ENCODE data around the gene COL5A2.

The COL5A2 gene

GRCh38 chr2:189179570-189179950 is at the start of gene COL5A2:
Gene COL5A2, minus strand, starts transcription at chr2:189179761. Its CDS starts 157 bp downstream, at chr2:189179604.
- no peak for DNase-seq
- in situ Hi-C loops (cut with MboI; ENCODE audit: low pct_unique_long_range_greater_than_20kb, low sequenced_read_pairs), result no loop called here

DNA sequence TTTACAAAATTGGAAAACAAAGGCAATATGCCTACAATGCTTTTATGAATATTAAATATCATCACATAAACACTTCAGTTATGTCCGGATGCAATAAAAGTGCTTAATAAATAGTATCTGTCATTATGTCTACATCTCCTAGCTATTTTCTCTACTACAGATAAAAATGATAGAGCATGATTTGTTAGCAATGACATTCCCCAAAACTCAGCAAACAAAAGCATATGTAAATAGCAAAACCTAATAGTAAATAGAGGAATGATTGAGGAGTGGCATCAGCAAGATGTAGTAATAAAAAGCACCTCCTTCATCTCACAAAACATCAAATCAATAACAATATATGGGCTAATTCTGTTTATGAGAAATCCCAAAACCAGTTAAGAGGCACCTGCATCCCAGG is 46.5 kb upstream of the COL5A2 start:
- in situ Hi-C loops (cut with MboI; ENCODE audit: low pct_unique_long_range_greater_than_20kb, low sequenced_read_pairs), result no loop called here

DNA sequence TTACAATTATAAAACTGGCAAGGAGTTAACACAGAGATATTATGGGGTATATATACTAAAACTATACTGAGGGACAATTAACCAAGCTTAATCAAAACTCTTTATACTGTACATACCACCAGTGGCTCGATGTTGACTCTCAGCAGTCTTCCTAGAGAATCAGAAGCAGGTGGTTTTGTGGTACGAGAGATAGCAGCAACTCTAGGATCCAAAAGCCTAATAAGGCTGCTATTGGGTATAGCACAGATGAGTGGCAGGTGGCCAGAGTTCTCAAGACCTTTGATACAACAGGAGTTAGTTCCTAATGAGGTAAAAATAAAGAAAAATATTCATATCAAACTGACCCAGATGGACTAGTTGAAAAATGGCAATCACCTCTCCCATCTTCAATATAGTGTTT is 45.5 kb upstream of the COL5A2 start:
- in situ Hi-C loops (cut with MboI; ENCODE audit: low pct_unique_long_range_greater_than_20kb, low sequenced_read_pairs), result no loop called here

More for the DNA sequence above, 46.5 kb upstream of the COL5A2 start:
- DNase-seq, result no peak

DNA sequence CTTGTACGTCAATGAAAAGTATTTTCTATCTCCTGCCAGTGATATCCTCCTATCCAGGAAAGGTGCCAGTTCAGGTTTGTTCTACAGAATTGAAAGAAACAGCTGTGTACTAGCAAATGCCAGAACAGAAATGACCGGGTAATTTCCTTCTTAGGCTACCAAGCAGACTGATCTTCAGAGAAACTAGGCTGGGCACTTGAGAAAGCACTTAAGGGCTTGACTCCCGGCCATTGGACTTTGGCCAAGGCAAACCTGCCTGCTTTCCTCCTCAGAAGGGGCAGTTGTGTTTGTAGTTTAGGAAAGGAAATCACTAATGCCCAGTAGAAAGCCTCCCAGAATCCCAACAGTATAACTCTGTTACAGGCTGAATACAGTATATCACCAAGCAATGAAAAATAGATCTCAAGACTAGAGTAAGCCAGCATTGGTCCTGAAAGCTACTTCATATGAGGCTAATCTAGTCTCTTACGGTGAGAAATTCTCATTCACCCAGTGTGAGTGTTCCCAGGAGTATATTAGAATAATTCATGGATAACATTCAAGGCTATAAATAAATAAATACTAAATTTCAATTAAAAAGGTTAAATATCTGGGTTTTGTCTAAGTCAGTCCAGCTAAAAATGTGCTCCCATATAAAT is 43.0 kb upstream of the COL5A2 start:
- in situ Hi-C loops (cut with MboI; ENCODE audit: low pct_unique_long_range_greater_than_20kb, low sequenced_read_pairs), result no loop called here
- DNase-seq, result no peak

More for the DNA sequence above, 45.5 kb upstream of the COL5A2 start:
- no peak for DNase-seq

- in situ Hi-C loops (cut with MboI; ENCODE audit: low pct_unique_long_range_greater_than_20kb, low sequenced_read_pairs), result no loop called here
- DNase-seq, result no peak
Measured at GRCh38 chr2:189221811-189222467, 42.4 kb upstream of the COL5A2 start.

- in situ Hi-C loops (cut with MboI; ENCODE audit: low pct_unique_long_range_greater_than_20kb, low sequenced_read_pairs), result no loop called here
Measured at GRCh38 chr2:189218236-189218635, 38.7 kb upstream of the COL5A2 start.

GRCh38 chr2:189217541-189217940 is 38.0 kb upstream of the COL5A2 start:
- DNase-seq, result no peak
- in situ Hi-C loops (cut with MboI; ENCODE audit: low pct_unique_long_range_greater_than_20kb, low sequenced_read_pairs), result no loop called here

More at GRCh38 chr2:189218236-189218635, 38.7 kb upstream of the COL5A2 start:
- no peak for DNase-seq

- in situ Hi-C loops (cut with MboI; ENCODE audit: low pct_unique_long_range_greater_than_20kb, low sequenced_read_pairs), result no loop called here
- no peak for DNase-seq
Measured at GRCh38 chr2:189217051-189217450, 37.5 kb upstream of the COL5A2 start.

DNA sequence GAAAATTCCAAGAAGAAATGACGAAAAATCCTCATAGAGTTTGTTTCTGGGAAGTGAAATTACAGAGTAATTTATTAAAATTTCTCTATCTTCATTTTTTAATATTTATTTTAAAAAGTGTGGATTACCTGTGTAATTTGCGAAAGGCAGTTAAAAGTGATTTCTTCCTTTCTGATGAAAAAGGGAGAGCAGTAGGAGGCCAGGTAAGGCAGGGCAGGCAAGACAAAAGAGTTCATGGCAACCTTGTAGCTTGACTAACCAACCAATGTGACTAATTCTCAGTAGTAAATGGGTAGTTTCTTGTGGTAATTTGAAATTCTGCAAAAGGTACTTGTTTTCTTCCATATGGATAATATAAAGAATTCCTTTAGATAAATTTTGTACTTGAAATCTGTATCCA is 34.9 kb upstream of the COL5A2 start:
- in situ Hi-C loops (cut with MboI; ENCODE audit: low pct_unique_long_range_greater_than_20kb, low sequenced_read_pairs), result no loop called here
- no peak for DNase-seq

DNA sequence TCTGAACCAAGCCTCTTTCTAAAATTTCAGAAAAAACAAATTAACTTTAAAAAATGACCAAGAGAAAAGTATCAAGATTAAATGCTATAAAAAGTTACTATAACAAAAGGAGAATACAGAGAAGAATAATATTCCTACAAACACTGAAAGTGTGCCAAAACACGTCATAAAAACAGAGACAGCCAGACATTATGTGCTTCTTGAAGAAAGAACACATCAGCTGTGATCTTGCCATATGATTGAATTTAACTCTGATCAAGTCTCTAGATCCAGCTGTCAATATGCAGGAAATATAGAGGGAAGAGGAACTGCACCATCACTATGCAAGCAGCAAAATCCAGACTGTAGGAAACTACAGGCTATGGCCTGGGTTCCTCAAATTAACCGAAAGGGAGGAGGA is 33.7 kb upstream of the COL5A2 start:
- in situ Hi-C loops (cut with MboI; ENCODE audit: low pct_unique_long_range_greater_than_20kb, low sequenced_read_pairs), result no loop called here
- DNase-seq, result no peak

DNA sequence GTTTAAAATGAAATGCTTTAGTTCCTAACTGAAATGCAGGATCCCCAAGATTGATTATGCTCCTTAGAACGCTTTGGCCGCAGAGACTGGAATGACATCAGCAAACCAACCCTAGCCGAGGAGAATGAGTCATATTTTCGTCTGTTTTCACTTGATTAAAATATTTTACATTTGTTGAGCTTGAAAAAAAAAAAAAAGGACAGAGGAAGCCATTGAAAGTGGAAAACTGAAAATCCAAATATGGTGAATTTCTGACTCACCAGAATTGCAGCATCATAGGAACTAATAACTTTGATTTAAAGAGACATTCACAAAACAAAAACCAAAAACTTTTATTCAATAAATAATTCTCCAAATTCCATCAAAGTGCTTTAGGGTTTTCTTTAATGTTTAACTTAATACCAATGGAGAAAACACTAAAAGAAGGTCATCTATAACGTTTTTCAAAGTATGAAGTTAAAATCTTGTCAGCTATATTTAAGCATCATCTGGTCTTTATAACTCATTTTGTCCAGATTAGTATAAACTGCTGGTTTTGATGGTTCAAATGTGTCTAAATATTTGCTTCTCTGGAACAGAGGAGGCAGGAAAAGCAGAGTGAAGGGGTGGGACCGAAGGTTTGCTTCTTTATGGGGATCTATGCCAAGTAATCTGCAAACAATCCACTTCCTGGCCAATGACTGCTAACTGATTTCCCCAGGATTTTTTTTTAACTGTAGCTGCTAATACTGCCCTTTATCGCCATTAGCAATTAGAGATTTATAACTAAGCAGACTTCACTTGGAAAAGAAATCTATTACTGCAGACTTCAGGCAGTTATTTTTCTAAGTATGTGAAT is 30.9 kb upstream of the COL5A2 start:
- in situ Hi-C loops (cut with MboI; ENCODE audit: low pct_unique_long_range_greater_than_20kb, low sequenced_read_pairs), result no loop called here
- DNase-seq, result no peak

- in situ Hi-C loops (cut with MboI; ENCODE audit: low pct_unique_long_range_greater_than_20kb, low sequenced_read_pairs), result no loop called here
- no peak for DNase-seq
Measured at GRCh38 chr2:189208254-189208653, 28.7 kb upstream of the COL5A2 start.

DNA sequence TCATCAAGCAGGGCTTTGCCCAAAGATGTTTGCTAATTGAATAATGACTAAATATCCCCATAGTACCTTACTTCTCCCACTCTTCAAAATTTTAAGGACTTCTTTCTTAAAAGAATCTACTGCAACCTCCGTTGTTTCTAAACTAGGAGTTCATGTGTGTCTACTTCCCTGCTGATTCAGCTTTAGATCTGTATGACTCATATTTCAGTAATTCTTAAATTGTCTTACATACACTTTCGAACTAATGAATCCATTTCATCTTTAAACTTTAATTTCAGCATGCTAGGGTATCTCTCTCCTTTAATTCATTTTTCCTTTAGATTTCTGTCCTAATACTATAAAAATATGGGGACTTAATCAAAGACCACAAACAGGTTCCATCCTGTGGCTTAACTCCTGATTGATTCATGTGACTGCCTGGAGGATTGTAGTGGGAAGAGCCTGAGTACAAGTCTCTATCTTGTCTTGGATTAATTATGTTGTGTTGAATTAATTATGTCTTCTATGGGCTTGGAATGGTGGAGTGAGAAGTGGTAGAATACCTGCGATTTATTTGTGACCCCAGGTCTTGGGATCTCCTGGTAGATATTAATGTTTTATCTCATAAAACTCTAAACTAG is 24.9 kb upstream of the COL5A2 start:
- in situ Hi-C loops (cut with MboI; ENCODE audit: low pct_unique_long_range_greater_than_20kb, low sequenced_read_pairs), result no loop called here
- no peak for DNase-seq

GRCh38 chr2:189203177-189203799 is 23.7 kb upstream of the COL5A2 start:
- DNase-seq, result no peak
- in situ Hi-C loops (cut with MboI; ENCODE audit: low pct_unique_long_range_greater_than_20kb, low sequenced_read_pairs), result no loop called here

- DNase-seq, result no peak
- in situ Hi-C loops (cut with MboI; ENCODE audit: low pct_unique_long_range_greater_than_20kb, low sequenced_read_pairs), result no loop called here
Measured at GRCh38 chr2:189199797-189200196, 20.2 kb upstream of the COL5A2 start.

GRCh38 chr2:189192766-189193165 is 13.2 kb upstream of the COL5A2 start:
- in situ Hi-C loops (cut with MboI; ENCODE audit: low pct_unique_long_range_greater_than_20kb, low sequenced_read_pairs), result no loop called here
- no peak for DNase-seq

DNA sequence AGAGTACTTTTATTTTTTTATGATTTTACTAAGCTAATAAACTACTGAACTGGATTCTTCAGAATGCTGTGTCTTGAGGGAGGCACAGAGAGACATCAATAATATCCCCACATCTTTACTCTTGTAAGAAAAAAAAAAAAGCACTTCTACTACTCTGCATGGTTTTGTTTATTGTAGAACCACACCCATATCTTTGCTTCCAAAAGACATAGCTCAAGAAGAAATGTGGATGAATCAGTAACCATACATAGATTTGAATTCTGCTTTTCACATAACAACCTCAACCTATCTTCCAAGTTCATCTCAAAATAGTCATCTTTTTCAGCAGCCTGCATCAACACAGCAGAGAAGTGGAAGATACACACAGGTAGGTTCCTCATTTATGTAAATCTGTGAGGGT is 12.2 kb upstream of the COL5A2 start:
- in situ Hi-C loops (cut with MboI; ENCODE audit: low pct_unique_long_range_greater_than_20kb, low sequenced_read_pairs), result no loop called here
- no peak for DNase-seq

GRCh38 chr2:189190685-189191084 is 11.1 kb upstream of the COL5A2 start:
- DNase-seq, result no peak
- in situ Hi-C loops (cut with MboI; ENCODE audit: low pct_unique_long_range_greater_than_20kb, low sequenced_read_pairs), result no loop called here

DNA sequence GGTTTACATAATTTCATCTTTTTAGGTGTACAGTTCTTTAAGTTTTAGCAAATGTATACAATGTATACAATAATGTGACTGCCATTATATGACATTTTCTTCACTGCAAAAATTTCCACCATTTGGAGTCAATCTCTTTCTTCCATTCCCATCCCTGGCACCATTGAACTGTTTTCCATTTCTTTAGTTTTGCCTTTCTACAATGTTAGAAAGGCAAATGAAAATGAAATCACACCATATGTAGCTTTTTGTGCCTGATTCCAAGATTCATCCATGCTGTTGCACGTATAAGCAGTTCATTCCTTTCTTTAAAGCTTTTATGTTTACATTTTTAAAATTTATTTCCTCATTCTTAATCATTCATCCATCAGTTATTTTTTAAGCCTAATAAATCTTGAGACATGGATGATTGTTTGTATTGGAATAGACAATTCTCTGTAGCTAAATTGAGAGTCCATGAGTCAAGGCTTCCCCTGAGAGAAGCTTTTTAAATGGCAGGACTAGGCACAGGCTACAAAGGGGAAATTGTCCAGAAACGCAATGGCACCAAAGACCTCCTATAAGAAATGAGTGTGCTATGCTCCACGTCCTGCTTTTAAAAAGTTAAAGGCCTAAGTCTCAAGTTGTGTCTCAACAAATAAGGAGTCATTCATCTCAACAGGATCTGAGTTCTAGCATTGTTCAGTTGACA is 8.7 kb upstream of the COL5A2 start:
- in situ Hi-C loops (cut with MboI; ENCODE audit: low pct_unique_long_range_greater_than_20kb, low sequenced_read_pairs), result no loop called here
- DNase-seq, result no peak

Data from KBM-7 (cell line).